Measurements from ENCODE around the gene POLA2.

POLA2 gene

GRCh38 chr11:65307298-65308229, 45.8 kb downstream of the POLA2 start:
- DNase-seq (no peak), ATAC-seq (no peak)

DNA sequence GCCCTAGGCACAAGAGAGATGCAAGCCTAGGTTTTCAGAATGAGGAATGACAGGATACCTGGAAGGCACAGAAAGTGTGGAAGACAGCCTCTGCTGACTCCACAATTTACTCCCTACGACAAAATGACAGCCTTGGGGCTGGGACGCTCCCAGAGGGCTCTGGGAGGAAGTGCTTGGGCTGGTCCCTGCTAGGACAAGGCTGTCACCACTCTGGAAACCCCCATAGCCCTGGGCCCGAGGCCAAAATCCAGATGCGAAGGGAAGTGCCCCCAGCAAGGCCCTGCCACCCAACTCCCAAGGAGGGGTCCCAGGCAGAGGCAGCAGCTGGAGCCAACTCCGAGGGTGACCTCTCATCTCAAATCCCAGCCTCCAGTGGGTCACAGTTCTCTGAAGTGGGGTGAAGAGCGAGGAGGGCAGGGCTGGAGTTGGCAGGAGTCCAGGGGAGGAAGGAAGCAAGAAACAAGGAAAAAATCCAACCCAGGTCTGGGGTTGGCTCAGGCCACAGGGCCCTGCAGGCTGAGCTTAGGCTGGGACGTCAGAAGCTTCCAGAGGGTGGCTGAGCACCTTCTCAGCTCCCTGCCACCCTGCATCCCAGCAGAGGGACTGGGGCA, 46.6 kb downstream of the POLA2 start:
- no peak for DNase-seq

GRCh38 chr11:65309006-65309405, 47.2 kb downstream of the POLA2 start:
- no peak for DNase-seq
- no peak for ATAC-seq

More for the DNA sequence above, 46.6 kb downstream of the POLA2 start:
- no peak for ATAC-seq

DNA sequence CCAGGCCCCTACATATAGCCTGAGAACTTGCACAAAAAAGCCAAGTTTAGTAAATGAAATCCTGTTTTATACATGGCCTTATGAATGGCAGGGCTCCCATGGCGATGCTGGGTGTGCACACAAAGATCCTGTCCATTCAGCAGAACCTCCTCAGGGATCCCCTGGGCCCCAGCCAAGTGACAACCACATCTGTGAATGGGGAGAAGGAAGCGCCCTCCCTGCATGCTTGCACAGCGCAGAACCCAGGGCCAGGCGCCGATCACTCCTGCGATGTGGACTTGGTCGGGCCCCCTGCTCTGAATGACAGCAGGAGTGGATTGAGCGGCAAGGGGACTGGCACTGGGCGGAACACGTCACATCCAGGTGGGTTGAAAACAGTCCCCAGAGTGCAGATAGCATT, 48.5 kb downstream of the POLA2 start:
- ATAC-seq (no peak), DNase-seq (no peak)

DNA sequence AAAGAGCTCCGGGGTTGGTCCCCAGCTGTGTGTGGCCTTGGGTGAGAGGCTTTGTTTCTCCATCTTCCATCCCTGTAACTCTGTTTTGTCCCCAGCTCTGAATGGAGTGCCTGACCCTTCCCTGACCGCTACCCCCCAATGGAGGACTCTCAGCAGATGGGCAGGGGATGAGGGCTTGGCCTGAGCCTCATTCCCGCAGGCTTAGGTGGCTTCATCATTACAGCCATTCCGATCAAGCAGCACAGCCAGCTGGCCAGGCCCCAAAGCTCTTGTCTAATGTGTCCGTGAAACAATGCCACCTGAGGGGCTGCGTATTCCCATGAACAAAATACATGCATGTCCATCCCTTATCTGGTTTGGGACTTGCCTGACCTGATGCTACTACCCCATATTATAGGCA, 49.0 kb downstream of the POLA2 start:
- ATAC-seq, result no peak
- DNase-seq, result no peak

GRCh38 chr11:65311170-65311678, 49.5 kb downstream of the POLA2 start:
- no peak for DNase-seq
- no peak for ATAC-seq

- peak; percentile 89 for ATAC-seq
Observed at GRCh38 chr11:65314501-65315203, 52.9 kb downstream of the POLA2 start, which contains the start of gene CDC42EP2. TSS of gene CDC42EP2 (plus strand) at chr11:65314866. CDS start at chr11:65320899, 6,033 bp downstream.

DNA sequence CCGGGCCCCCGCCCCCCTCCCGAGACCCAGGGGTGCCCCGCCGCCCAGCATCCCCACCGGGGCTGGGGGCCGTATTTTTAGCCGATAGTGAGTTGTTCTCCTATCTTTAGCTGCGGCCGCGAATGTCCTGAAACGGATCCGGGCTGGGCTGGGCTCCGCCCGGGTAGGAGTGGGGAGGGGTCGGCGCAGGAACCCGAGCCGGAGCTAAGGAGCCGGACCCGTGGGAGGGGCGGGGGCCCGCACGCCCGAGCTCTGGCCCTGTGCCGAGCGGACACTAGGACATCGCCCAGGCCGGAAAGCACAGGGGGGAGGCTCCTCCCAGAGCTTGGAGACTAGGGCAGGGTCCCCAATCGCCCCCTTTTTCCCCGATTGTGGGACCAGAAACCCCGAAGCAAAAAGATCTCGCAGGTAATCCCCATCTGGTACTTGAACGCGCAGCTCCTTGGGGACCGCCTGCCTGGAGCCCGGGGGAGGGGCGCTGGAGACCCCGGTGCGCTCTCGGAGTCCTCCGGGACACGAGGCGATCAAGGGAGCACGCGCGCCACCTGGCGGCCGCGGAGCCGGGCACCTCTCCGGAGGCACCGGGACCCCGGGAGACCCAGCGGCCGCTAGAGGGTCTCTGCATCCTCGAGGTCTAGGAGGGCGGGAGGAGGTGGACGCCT, 53.6 kb downstream of the POLA2 start:
- peak; percentile 92 for DNase-seq
- ATAC-seq, result peak; percentile 71

More at GRCh38 chr11:65314501-65315203, 52.9 kb downstream of the POLA2 start, which contains the start of gene CDC42EP2:
- peak; percentile 85 for DNase-seq

GRCh38 chr11:65315866-65316226, 54.1 kb downstream of the POLA2 start:
- no peak for ATAC-seq
- no peak for DNase-seq

- DNase-seq, result no peak
- no peak for ATAC-seq
Observed at GRCh38 chr11:65316227-65317024, 54.7 kb downstream of the POLA2 start.

DNA sequence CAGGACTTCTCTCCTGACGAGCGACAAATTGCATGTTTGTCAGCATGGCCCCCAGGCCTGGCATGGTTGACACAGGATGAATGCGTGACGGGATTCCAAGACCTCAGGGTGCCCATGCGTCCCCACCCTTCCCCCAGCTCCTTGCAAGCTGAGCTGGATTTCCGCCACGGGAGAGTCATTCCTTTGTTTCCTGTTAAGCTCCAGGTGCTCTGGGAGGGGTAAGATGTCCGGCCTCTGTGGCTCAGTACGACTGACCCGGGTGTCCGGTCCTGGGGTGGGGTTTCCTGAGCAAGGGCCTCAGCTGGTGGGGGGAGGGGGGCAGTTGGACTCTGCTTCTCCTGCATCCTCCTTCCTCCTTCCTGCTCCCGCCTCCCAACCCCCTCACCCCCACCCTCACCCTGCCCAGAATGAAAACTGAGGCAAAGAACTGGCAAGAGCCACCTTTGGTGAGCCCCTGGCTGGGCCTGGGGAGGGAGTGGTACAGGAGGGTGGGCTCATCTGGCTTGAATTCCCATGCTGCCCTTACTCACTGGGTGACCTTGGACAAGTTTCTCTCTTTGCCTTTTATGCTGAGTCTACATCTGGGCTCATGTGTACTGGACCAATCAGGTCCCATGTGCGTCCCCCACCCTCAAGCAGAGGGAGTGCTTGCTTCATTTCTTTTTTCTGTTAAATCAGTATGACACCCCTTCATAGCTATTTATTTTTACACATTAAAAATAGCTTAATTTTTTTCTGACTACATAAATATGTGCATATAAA, 55.4 kb downstream of the POLA2 start:
- ATAC-seq, result no peak
- DNase-seq, result no peak

DNA sequence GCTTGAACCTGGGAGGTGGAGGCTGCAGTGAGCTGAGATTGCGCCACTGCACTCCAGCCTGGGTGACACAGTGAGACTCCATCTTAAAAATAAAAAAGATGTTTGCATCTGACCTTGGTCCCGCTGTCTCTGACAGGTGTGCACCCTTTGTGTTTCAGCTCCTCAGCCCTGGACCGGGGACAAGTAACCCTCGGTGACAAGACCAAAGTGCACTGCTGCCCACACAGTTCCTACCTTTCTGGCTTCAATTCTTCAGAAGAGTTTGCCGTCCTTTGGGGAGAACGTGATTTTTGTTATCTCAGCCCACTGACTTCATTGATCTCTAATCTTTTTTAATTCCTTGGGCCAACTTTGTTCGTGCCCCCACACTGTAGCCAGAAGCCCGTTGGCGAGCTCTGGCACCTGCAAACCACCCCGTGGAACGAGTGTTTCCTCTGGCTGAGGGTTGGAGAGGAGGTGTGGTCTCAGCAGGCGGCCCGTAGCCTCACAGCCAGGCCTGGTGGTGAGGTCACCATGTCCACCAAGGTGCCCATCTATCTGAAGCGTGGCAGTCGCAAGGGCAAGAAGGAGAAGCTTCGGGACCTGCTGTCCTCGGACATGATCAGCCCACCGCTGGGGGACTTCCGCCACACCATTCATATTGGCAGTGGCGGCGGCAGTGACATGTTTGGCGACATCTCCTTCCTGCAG, 58.8 kb downstream of the POLA2 start:
- ATAC-seq, result no peak
- DNase-seq, result no peak

DNA sequence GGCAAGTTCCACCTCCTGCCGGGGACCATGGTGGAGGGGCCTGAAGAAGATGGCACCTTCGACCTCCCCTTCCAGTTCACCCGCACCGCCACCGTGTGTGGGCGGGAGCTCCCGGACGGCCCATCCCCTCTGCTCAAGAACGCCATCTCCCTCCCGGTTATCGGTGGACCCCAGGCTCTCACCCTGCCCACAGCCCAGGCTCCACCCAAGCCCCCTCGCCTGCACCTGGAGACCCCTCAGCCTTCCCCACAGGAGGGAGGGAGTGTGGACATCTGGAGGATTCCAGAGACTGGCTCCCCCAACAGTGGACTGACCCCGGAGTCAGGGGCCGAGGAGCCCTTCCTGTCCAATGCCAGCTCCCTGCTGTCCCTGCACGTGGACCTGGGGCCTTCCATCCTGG, 59.3 kb downstream of the POLA2 start:
- ATAC-seq, result no peak
- DNase-seq, result no peak

DNA sequence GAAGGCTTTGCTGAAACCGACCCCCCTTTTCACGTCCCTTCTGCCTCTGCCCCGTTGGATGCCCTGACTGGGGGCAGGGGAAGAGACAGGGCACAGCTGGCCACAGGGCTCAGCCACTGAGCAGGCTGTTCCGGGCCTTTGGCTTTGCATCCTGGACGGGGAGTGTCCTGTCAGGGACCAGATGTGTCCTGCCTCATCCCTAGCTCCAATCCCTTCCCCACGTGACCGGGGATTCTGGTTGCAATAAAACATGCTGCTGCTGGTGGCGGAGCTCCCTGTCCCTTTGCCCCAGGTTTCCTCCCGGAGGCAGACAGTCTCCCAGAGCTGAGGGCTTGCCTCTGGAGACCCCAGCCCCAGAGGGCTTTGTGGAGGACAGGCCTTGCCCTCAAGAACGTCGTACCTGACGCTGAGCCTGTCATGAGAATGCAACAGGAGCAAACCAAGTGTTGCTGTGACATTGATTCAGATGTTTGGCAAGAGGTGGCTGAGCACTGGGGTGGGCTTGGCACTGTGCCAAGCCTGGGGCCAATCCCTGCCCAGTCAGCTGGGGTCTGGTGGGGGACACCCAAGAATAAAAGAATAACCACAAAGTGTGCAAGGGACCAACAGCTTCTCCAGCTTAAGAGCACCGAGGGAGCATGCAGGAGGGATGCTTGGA, 60.2 kb downstream of the POLA2 start:
- DNase-seq (no peak), ATAC-seq (no peak)

DNA sequence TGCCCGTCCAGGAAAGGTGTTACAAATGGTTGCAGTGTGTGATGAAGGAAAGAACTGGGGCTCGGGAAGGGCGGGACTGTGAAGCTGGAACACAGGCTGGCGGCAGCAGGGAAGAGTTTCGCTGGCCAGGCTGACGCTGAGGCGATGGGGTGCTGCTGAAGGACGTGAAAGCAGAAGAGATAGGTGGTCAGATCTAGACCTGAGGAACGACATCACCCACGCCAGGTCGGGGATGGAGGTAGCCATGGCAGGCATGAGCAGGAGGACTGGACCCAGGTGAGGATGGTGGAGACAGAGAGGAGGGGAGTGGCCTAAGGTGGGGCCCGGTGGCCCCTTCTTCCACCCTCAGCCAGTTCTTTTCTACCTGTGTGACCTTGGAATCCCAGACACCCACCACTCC, 62.1 kb downstream of the POLA2 start:
- ATAC-seq (no peak), DNase-seq (no peak)

DNA sequence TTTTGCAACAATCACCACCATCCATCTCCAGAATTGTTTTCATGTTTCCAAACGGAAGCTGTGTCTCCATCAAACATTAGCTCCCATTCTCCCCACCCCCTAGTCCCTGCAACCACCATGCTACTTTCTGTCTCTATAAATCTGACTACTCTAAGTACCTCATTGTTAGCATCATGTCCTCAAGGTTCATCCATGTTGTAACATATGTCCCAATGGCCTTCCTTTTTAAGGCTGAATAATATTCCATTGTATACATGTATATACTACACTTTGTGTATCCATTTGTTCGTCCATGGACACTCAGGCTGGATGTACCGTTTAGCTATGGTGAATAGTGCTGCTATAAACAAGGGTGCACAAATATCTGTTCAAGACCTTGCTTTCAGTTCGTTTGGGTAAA, 63.7 kb downstream of the POLA2 start:
- ATAC-seq (no peak), DNase-seq (no peak)

- no peak for ATAC-seq
- DNase-seq, result no peak
Observed at GRCh38 chr11:65327021-65327420, 65.3 kb downstream of the POLA2 start.

GRCh38 chr11:65329478-65329877, 67.7 kb downstream of the POLA2 start:
- DNase-seq (no peak), ATAC-seq (no peak)

DNA sequence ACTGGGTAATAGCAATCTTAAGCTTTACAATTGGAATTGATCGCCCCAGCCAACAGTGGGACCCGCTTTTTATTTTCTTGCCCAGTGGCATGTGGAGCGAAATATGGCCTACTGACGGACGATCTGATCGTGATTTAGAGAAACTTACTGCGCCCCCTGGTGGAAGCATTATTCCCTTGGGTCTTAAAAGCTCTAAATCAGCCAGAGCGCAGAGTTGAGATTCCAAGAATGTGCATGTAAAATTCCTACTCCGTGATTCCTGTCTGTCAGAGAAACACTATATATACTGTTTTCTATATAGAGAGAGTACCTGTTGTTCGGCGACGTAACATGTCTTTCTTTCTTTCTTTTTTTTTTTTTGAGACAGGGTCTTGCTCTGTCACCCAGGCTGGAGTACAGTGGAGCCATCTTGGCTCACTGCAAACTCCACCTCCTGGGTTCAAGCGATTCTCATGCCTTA, 68.2 kb downstream of the POLA2 start:
- DNase-seq (peak; percentile 92), ATAC-seq (peak; percentile 25)
